Measurements from ENCODE around the gene ERCC4.

The ERCC4 gene

GRCh38 chr16:13898233-13898632 is 21.7 kb upstream of the ERCC4 start:
- no peaks in the 10 kb centered on the region for H3K9me3 ChIP-seq (ENCODE audit: control insufficient read depth, insufficient read depth, low read depth, low read length)
- CTCF ChIA-PET, result interaction anchor here (0.6 to 0.8 kb wide), 2 partner anchors 19 to 42 kb away, joined by 3 read pairs; no protein-coding TSS in a partner anchor
- POLR2A ChIA-PET, result no interaction called here
- no peak overlapping the region for H3K4me3 ChIP-seq (ENCODE audit: low read depth, low read length)
- H3K4me1 ChIP-seq (ENCODE audit: control insufficient read depth, insufficient read depth, low read length), result no peaks in the 10 kb centered on the region
- H3K36me3 ChIP-seq (ENCODE audit: control insufficient read depth in 2 of 2, insufficient read depth in 1 of 2, low read length in 2 of 2), result no peaks in the 10 kb centered on the region
- TF ChIP-seq ZNF791 (tag by site-specific recombination; IDR thresholded peaks at IDR 0.05) (no peak), ZFP3 (tag by site-specific recombination; IDR thresholded peaks at IDR 0.05; ENCODE audit: low read depth) (no peak), TRIM28 (IDR thresholded peaks at IDR 0.05; ENCODE audit: borderline replicate concordance, low read length) (no peak), ZEB2 (tag by site-specific recombination; IDR thresholded peaks at IDR 0.05) (no peak), ZFHX2 (tag by site-specific recombination; conservative IDR thresholded peaks at IDR 0.05) (no peak), ZNF654 (tag by site-specific recombination; IDR thresholded peaks at IDR 0.05; ENCODE audit: low read depth) (no peak), OSR2 (tag by site-specific recombination; IDR thresholded peaks at IDR 0.05) (no peak), ZNF138 (tag by site-specific recombination; IDR thresholded peaks at IDR 0.05; ENCODE audit: borderline replicate concordance) (no peak), ZNF274 (IDR thresholded peaks at IDR 0.05; ENCODE audit: low read length) (no peak), ZNF274 (tag by site-specific recombination; IDR thresholded peaks at IDR 0.05; ENCODE audit: borderline replicate concordance) (no peak), ZNF626 (tag by site-specific recombination; IDR thresholded peaks at IDR 0.05) (no peak), ELK4 (IDR thresholded peaks at IDR 0.05; ENCODE audit: borderline replicate concordance, low read depth, low read length) (no peak), ZNF843 (tag by site-specific recombination; IDR thresholded peaks at IDR 0.05) (no peak), ZBTB1 (tag by site-specific recombination; IDR thresholded peaks at IDR 0.05) (no peak), KLF7 (tag by site-specific recombination; IDR thresholded peaks at IDR 0.05; ENCODE audit: borderline replicate concordance) (no peak), ZNF792 (tag by site-specific recombination; IDR thresholded peaks at IDR 0.05) (no peak), ZNF585B (tag by site-specific recombination; IDR thresholded peaks at IDR 0.05) (no peak)
- TF ChIP-seq, protein P1, sequence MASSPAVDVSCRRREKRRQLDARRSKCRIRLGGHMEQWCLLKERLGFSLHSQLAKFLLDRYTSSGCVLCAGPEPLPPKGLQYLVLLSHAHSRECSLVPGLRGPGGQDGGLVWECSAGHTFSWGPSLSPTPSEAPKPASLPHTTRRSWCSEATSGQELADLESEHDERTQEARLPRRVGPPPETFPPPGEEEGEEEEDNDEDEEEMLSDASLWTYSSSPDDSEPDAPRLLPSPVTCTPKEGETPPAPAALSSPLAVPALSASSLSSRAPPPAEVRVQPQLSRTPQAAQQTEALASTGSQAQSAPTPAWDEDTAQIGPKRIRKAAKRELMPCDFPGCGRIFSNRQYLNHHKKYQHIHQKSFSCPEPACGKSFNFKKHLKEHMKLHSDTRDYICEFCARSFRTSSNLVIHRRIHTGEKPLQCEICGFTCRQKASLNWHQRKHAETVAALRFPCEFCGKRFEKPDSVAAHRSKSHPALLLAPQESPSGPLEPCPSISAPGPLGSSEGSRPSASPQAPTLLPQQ (tag by site-specific recombination; IDR thresholded peaks at IDR 0.05), result no peak
- H3K27ac ChIP-seq (ENCODE audit: extremely low read depth, low read depth, low read length), result no peak overlapping the region

DNA sequence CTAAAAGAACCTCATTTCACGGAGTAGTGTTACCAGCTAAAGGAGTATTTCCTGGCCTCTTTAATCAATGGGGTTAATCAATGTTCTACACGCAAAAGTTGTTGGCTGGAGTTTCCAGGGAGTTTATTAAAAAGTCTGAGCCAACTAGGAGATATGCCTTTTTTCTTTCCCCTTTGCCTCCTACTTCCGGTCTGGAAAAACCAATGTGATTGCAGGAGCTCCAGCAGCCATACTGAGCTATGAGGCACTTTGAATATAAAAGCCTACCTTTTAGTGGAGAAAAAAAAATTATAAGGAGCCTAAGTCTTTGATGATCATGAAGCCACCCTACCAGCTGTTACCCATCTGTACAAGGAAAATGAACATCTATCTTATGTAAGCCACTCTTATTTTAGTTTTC is 17.9 kb upstream of the ERCC4 start:
- TF ChIP-seq ZNF10 (tag by site-specific recombination; IDR thresholded peaks at IDR 0.05), result no peak
- no peak for TF ChIP-seq WT1 (tag by site-specific recombination; IDR thresholded peaks at IDR 0.05)
- peak; percentile 48 for TF ChIP-seq SETDB1 (IDR thresholded peaks at IDR 0.05; ENCODE audit: insufficient read length, low read length)
- TF ChIP-seq ZNF366 (tag by site-specific recombination; conservative IDR thresholded peaks at IDR 0.05), result no peak
- no peak for TF ChIP-seq HOXC10 (CRISPR knock-in tag; IDR thresholded peaks at IDR 0.05)
- Histone ChIP-seq H3K4me1 (ENCODE audit: control insufficient read depth, insufficient read depth, low read length) (no peaks in the 10 kb centered on the region), H3K27ac (ENCODE audit: extremely low read depth, low read depth, low read length) (no peak overlapping the region), H3K36me3 (ENCODE audit: control insufficient read depth in 2 of 2, insufficient read depth in 1 of 2, low read length in 2 of 2) (no peaks in the 10 kb centered on the region), H3K4me3 (ENCODE audit: low read depth, low read length) (no peak overlapping the region), H3K9me3 (ENCODE audit: control insufficient read depth, insufficient read depth, low read depth, low read length) (no peaks in the 10 kb centered on the region)
- ChIA-PET POLR2A (no interaction called here), CTCF (interaction anchor here (0.6 to 2.7 kb wide), 4 partner anchors 10 to 34 kb away, joined by 3 to 21 read pairs (median 4); partner anchors contain the start of gene ERCC4)

DNA sequence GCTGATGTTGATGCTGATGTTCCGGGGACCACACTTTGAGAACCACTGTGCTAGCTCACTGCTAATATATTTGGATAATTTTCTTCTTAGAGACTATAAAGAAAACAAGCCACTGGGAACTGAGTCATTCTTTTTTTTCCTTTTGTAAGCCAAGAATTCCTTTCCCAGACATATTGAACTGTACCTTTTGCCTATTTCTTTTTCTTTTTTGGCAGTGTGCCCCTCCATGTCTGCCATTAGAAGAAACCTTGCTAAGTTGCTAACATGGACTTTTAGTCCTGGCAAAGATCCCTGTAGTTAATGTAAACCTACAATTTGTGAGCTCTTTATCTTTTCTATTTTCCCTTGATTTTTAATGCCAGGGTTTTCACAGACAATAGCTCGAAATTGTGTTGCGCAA is 17.3 kb upstream of the ERCC4 start:
- no peak overlapping the region for H3K27ac ChIP-seq (ENCODE audit: extremely low read depth, low read depth, low read length)
- no peaks in the 10 kb centered on the region for H3K4me1 ChIP-seq (ENCODE audit: control insufficient read depth, insufficient read depth, low read length)
- H3K36me3 ChIP-seq (ENCODE audit: control insufficient read depth in 2 of 2, insufficient read depth in 1 of 2, low read length in 2 of 2), result no peaks in the 10 kb centered on the region
- no peak overlapping the region for H3K4me3 ChIP-seq (ENCODE audit: low read depth, low read length)
- no peak for TF ChIP-seq IKZF3 (tag by site-specific recombination; IDR thresholded peaks at IDR 0.05)
- no peak for TF ChIP-seq ZNF830 (tag by site-specific recombination; IDR thresholded peaks at IDR 0.05; ENCODE audit: low read depth)
- no peak for TF ChIP-seq FEZF1 (tag by site-specific recombination; IDR thresholded peaks at IDR 0.05)
- TF ChIP-seq ZNF521 (tag by site-specific recombination; IDR thresholded peaks at IDR 0.05), result no peak
- TF ChIP-seq ZNF654 (tag by site-specific recombination; IDR thresholded peaks at IDR 0.05; ENCODE audit: low read depth), result no peak
- H3K9me3 ChIP-seq (ENCODE audit: control insufficient read depth, insufficient read depth, low read depth, low read length), result no peaks in the 10 kb centered on the region
- ChIA-PET CTCF (interaction anchor here (0.6 to 2.7 kb wide), 4 partner anchors 9 to 33 kb away, joined by 3 to 21 read pairs (median 4); partner anchors contain the start of gene ERCC4), POLR2A (no interaction called here)
